Measurements from ENCODE around the gene CDH23. TPM values are rescaled to one million over a fixed set of nuclear protein-coding genes. Genes with fewer than 3 reads are reported as not detected.

Gene CDH23
- total and polyA plus RNA-seq, 9 of the 15 experiments (the other 6 are each of a cell fraction or from before 2014, with no cell fraction given): 0.18 to 1.2 (median 0.47) TPM

DNA sequence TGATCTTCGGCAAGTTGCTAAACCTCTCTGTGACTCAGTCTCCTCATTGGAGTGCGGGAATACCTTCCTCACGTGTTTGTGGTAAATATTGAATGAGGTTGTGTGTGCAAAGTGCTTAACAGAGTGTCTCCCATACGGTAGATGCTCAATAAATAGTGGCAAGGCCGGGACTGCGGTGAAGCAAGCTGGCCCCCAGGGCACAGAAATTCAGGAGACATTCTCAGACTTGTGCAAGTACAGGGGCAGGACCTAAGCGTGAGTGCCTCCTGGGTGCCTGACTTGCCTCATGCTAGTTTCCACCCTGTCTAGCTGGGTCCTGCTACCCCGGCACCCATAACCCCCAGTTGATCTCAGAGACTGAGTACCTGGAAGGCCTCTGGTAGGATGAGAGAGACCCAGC is 97.8 kb downstream of the CDH23 start (continued):
- TF ChIP-seq, protein P1, sequence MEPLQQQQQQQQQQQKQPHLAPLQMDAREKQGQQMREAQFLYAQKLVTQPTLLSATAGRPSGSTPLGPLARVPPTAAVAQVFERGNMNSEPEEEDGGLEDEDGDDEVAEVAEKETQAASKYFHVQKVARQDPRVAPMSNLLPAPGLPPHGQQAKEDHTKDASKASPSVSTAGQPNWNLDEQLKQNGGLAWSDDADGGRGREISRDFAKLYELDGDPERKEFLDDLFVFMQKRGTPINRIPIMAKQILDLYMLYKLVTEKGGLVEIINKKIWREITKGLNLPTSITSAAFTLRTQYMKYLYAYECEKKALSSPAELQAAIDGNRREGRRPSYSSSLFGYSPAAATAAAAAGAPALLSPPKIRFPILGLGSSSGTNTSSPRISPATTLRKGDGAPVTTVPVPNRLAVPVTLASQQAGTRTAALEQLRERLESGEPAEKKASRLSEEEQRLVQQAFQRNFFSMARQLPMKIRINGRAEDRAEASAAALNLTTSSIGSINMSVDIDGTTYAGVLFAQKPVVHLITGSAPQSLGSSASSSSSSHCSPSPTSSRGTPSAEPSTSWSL (CRISPR knock-in tag; IDR thresholded peaks at IDR 0.05; ENCODE audit: borderline replicate concordance): no peak
- TF ChIP-seq DACH1 (IDR thresholded peaks at IDR 0.05; ENCODE audit: partially characterized antibody): no peak
- TF ChIP-seq TBP (optimal IDR thresholded peaks at IDR 0.05; ENCODE audit: low read depth, low read length): no peak
- TF ChIP-seq ATF1 (CRISPR knock-in tag; IDR thresholded peaks at IDR 0.05): no peak
- TF ChIP-seq ATF1 (tag; IDR thresholded peaks at IDR 0.05): no peak
- TF ChIP-seq PURB (CRISPR knock-in tag; IDR thresholded peaks at IDR 0.05; ENCODE audit: low read depth): no peak
- TF ChIP-seq, protein P2, sequence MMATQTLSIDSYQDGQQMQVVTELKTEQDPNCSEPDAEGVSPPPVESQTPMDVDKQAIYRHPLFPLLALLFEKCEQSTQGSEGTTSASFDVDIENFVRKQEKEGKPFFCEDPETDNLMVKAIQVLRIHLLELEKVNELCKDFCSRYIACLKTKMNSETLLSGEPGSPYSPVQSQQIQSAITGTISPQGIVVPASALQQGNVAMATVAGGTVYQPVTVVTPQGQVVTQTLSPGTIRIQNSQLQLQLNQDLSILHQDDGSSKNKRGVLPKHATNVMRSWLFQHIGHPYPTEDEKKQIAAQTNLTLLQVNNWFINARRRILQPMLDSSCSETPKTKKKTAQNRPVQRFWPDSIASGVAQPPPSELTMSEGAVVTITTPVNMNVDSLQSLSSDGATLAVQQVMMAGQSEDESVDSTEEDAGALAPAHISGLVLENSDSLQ (IDR thresholded peaks at IDR 0.05): no peak
- TF ChIP-seq COPS2 (conservative IDR thresholded peaks at IDR 0.05): no peak
- TF ChIP-seq ZNF408 (CRISPR knock-in tag; IDR thresholded peaks at IDR 0.05; ENCODE audit: low read depth): no peak
- no peak for TF ChIP-seq NCOA6 (IDR thresholded peaks at IDR 0.05)
- no peak for TF ChIP-seq KLF1 (tag; IDR thresholded peaks at IDR 0.05)
- TF ChIP-seq, protein P3, sequence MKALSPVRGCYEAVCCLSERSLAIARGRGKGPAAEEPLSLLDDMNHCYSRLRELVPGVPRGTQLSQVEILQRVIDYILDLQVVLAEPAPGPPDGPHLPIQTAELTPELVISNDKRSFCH (CRISPR knock-in tag; IDR thresholded peaks at IDR 0.05): no peak
- TF ChIP-seq, protein P3 (tag; IDR thresholded peaks at IDR 0.05): no peak
